WTC11 (cell line): ENCODE results near the gene ZCWPW2. TPM values are rescaled to one million over a fixed set of nuclear protein-coding genes. Genes with fewer than 3 reads are reported as not detected.

ENCODE experiments used
- ATAC-seq: fragments of 200-7000 bp; cut with Tn5 transposase; 2 replicates; pipeline ENCODE4 v1.10.0; 2021; ENCODE audit warnings: mild to moderate bottlenecking, moderate library complexity
- CTCF ChIA-PET: fragments of 300-600 bp; sonication (Branson Sonifier 250); formaldehyde crosslinking; loops from one replicate; lab custom pipeline; 2021; ENCODE audit warnings: antibody characterized with exemption; lab: Charles Lee
- POLR2A ChIA-PET: fragments of 350-600 bp; sonication (Branson Sonifier 250); formaldehyde crosslinking; loops from one replicate; lab custom pipeline; 2021; ENCODE audit warnings: antibody characterized with exemption; lab: Charles Lee
- DNase-seq: peaks from one replicate; pipeline ENCODE4 v3.0.0; 2021; ENCODE audit warnings: low spot score
- H3K27ac Mint-ChIP-seq: 2 replicates; pipeline ENCODE4 v1.8.0; 2021; ENCODE audit warnings: mixed read lengths
- H3K27me3 Mint-ChIP-seq: 2 replicates; pipeline ENCODE4 v1.8.0; 2021; ENCODE audit warnings: low read depth, mild to moderate bottlenecking, moderate library complexity, mixed read lengths
- H3K36me3 Mint-ChIP-seq: 2 replicates; pipeline ENCODE4 v1.8.0; 2021; ENCODE audit warnings: mixed read lengths
- H3K4me1 Mint-ChIP-seq: 2 replicates; pipeline ENCODE4 v1.8.0; 2022; ENCODE audit warnings: mixed read lengths
- H3K4me3 Mint-ChIP-seq: 2 replicates; pipeline ENCODE4 v1.8.0; 2021; ENCODE audit warnings: mild to moderate bottlenecking, moderate library complexity, mixed read lengths
- H3K9me3 Mint-ChIP-seq: 2 replicates; pipeline ENCODE4 v1.8.0; 2021; ENCODE audit warnings: mixed read lengths
- CREB1 ChIP-seq: sonication (generic); formaldehyde crosslinking; IDR thresholded peaks from 2 replicates; pipeline ENCODE4 v1.8.0; 2023; ENCODE audit warnings: mild to moderate bottlenecking, missing genetic modification reagents
- E2F5 ChIP-seq: sonication (generic); formaldehyde crosslinking; IDR thresholded peaks from 2 replicates; pipeline ENCODE4 v1.8.1; 2022; ENCODE audit warnings: mild to moderate bottlenecking, moderate library complexity, missing genetic modification reagents
- EMX1 ChIP-seq: fragments of 250-450 bp; sonication (Bioruptor Pico); IDR thresholded peaks from 2 replicates; pipeline ENCODE4 v1.8.0; 2021; ENCODE audit warnings: mild to moderate bottlenecking
- MLX ChIP-seq: sonication (generic); formaldehyde crosslinking; IDR thresholded peaks from 2 replicates; pipeline ENCODE4 v1.8.1; 2023; ENCODE audit warnings: mild to moderate bottlenecking, missing genetic modification reagents, moderate library complexity
- NFE2L1 ChIP-seq: sonication (generic); formaldehyde crosslinking; IDR thresholded peaks from 2 replicates; pipeline ENCODE4 v1.8.1; 2023; ENCODE audit warnings: missing genetic modification reagents
- NR1H2 ChIP-seq: sonication (generic); formaldehyde crosslinking; IDR thresholded peaks from 2 replicates; pipeline ENCODE4 v1.9.0; 2021; ENCODE audit warnings: mild to moderate bottlenecking, moderate library complexity, missing genetic modification reagents
- OVOL2 ChIP-seq: fragments of 250-450 bp; sonication (Bioruptor Pico); IDR thresholded peaks from 2 replicates; pipeline ENCODE4 v1.9.0; 2021; ENCODE audit warnings: mild to moderate bottlenecking, borderline replicate concordance
- SMAD3 ChIP-seq: sonication (generic); formaldehyde crosslinking; IDR thresholded peaks from 2 replicates; pipeline ENCODE4 v1.8.0; 2022; ENCODE audit warnings: missing genetic modification reagents, mild to moderate bottlenecking, borderline replicate concordance
- SOX15 ChIP-seq: fragments of 250-450 bp; sonication (Bioruptor Pico); IDR thresholded peaks from 2 replicates; pipeline ENCODE4 v1.9.0; 2021; ENCODE audit warnings: mild to moderate bottlenecking
- TCF7 ChIP-seq: sonication (generic); formaldehyde crosslinking; IDR thresholded peaks from 2 replicates; pipeline ENCODE4 v1.8.0; 2022; ENCODE audit warnings: mild to moderate bottlenecking, low read depth, missing genetic modification reagents, moderate library complexity
- USF1 ChIP-seq: sonication (generic); formaldehyde crosslinking; IDR thresholded peaks from 2 replicates; pipeline ENCODE4 v1.8.0; 2022; ENCODE audit warnings: mild to moderate bottlenecking, missing genetic modification reagents
- ZNF425 ChIP-seq: fragments of 250-450 bp; sonication (Bioruptor Pico); conservative IDR thresholded peaks from 2 replicates; pipeline ENCODE4 v1.9.0; 2021; ENCODE audit warnings: mild to moderate bottlenecking
- total RNA-seq: library from RNA; stranded (reverse); gene quantifications from 3 replicates; pipeline ENCODE4 v1.2.3, GENCODE V29; 2021
- TF ChIP-seq, protein P1 (sequence below): sonication (generic); formaldehyde crosslinking; IDR thresholded peaks from 2 replicates; pipeline ENCODE4 v1.8.1; 2023; ENCODE audit warnings: mild to moderate bottlenecking, moderate library complexity, missing genetic modification reagents

Gene ZCWPW2
- total RNA-seq, 1 experiment from 2014 or later = 0.22 TPM

DNA sequence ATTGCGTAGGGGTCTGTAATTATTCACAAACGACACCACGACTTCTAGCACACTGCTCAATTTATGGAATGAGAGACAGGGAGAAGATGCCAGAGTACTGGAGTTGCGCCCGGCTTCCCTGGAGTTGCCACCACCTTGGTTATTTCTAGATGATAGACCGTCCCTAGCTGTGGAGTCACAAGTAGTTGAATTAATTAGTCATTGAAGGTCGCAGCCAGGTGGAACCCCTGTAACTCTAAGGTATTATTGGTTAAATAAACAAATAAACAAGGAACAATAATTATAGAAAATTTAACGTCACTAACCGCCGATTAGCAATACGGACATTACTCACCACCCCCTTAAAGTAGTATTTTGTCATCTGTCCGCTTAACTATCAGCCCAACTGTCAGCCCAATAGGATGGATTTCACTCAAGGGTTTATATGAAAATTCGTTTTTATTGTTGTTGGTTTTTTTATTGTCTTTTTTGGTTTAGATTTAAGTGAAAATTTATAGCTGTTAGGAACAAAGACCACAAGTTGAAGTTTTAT, 1.0 kb downstream of the ZCWPW2 start:
- ChIA-PET POLR2A (interaction anchor here (0.6 to 1.1 kb wide), 3 partner anchors 102 to 1410 kb away, joined by 3 to 4 read pairs (median 4); partner anchors contain the start of gene CMC1), CTCF (interaction anchor here (0.8 to 2.1 kb wide), 7 partner anchors 21 to 638 kb away, joined by 3 to 8 read pairs (median 5); partner anchors contain the start of gene EOMES)

DNA sequence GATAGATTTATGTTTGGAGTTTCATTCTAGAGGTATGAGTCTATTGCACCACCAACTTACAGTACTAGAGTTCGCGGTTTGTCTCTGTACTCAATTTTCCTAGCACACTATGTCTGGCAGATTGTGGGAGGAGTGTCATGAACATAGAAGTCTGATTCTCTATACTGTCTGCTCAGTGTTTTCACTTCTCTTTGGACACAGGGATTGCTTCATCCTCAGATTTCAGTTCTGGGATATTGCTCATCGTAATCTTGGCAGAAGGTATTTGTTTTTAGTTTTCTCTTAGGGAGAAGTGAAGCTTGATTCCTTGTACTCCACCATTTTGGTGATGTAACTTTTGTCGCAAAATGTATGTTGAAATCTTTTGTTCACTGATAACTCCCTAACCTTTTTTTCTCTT, 27.9 kb downstream of the ZCWPW2 start:
- no peak for TF ChIP-seq USF1 (CRISPR knock-in tag)
- no peak for TF ChIP-seq SMAD3 (CRISPR knock-in tag)
- no peak for TF ChIP-seq SOX15 (CRISPR knock-in tag)
- TF ChIP-seq E2F5 = no peak
- TF ChIP-seq TCF7 (CRISPR knock-in tag) = no peak
- no peak for TF ChIP-seq OVOL2
- TF ChIP-seq NFE2L1 = no peak
- no peak for TF ChIP-seq EMX1 (CRISPR knock-in tag)
- TF ChIP-seq, all 79 proteins: peak for 0
- POLR2A ChIA-PET = no interaction called here
- Mint-ChIP-seq H3K27ac (no peak overlapping the region), H3K4me1 (no peaks in the 10 kb centered on the region), H3K36me3 (no peaks in the 10 kb centered on the region; the same call in 1 of the 2 replicates), H3K9me3 (peaks cover 13% of the 10 kb centered on the region), H3K4me3 (no peak overlapping the region), H3K27me3 (no peaks in the 10 kb centered on the region)
- DNase-seq (no peak), ATAC-seq (no peak)
- CTCF ChIA-PET = no interaction called here

More for the DNA sequence above, 1.0 kb downstream of the ZCWPW2 start:
- Mint-ChIP-seq H3K27ac (peak overlapping the region; percentile 90), H3K4me3 (peak overlapping the region; percentile 91), H3K4me1 (peaks cover 27% of the 10 kb centered on the region), H3K9me3 (peaks cover 12% of the 10 kb centered on the region), H3K36me3 (peaks cover 12% of the 10 kb centered on the region), H3K27me3 (0 out of 2 replicates have a peak, but pooled peaks cover 2% of the 10 kb centered on the region)
- ATAC-seq = no peak
- DNase-seq = no peak
- TF ChIP-seq, protein P1, sequence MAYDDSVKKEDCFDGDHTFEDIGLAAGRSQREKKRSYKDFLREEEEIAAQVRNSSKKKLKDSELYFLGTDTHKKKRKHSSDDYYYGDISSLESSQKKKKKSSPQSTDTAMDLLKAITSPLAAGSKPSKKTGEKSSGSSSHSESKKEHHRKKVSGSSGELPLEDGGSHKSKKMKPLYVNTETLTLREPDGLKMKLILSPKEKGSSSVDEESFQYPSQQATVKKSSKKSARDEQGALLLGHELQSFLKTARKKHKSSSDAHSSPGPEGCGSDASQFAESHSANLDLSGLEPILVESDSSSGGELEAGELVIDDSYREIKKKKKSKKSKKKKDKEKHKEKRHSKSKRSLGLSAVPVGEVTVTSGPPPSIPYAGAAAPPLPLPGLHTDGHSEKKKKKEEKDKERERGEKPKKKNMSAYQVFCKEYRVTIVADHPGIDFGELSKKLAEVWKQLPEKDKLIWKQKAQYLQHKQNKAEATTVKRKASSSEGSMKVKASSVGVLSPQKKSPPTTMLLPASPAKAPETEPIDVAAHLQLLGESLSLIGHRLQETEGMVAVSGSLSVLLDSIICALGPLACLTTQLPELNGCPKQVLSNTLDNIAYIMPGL = 0 out of 2 replicates have a peak, but pooled peaks have one; percentile 7
- TF ChIP-seq MLX (CRISPR knock-in tag) = no peak
- TF ChIP-seq ZNF425 (CRISPR knock-in tag) = no peak
- no peak for TF ChIP-seq CREB1

GRCh38 chr3:28386049-28386448, 37.5 kb downstream of the ZCWPW2 start:
- no peak for ATAC-seq
- TF ChIP-seq NR1H2 (CRISPR knock-in tag) (no peak), OVOL2 (no peak)
- ChIA-PET POLR2A (no interaction called here), CTCF (interaction anchor here (0.6 kb wide), 1 partner anchor 70 kb away, joined by 3 read pairs; no protein-coding TSS in a partner anchor)
- H3K27ac Mint-ChIP-seq = no peak overlapping the region
- H3K27me3 Mint-ChIP-seq = no peaks in the 10 kb centered on the region
- no peaks in the 10 kb centered on the region for H3K36me3 Mint-ChIP-seq
- no peaks in the 10 kb centered on the region for H3K9me3 Mint-ChIP-seq
- no peak overlapping the region for H3K4me3 Mint-ChIP-seq
- H3K4me1 Mint-ChIP-seq = no peaks in the 10 kb centered on the region
- DNase-seq = no peak
